ENCODE results near the gene PRKG1.

PRKG1 gene

GRCh38 chr10:52257692-52258075, 1183.4 kb downstream of the PRKG1 start:
- DNase-seq, result no peak

GRCh38 chr10:52258799-52259425, 1184.6 kb downstream of the PRKG1 start:
- no peak for DNase-seq

GRCh38 chr10:52259426-52259812, 1185.1 kb downstream of the PRKG1 start:
- no peak for DNase-seq

GRCh38 chr10:52261362-52261761, 1187.1 kb downstream of the PRKG1 start:
- no peak for DNase-seq

GRCh38 chr10:52265131-52265926, 1191.0 kb downstream of the PRKG1 start:
- DNase-seq, result no peak

GRCh38 chr10:52266858-52267257, 1192.6 kb downstream of the PRKG1 start:
- DNase-seq, result no peak

GRCh38 chr10:52268790-52269189, 1194.5 kb downstream of the PRKG1 start:
- DNase-seq, result no peak

- no peak for DNase-seq
Observed at GRCh38 chr10:52269233-52269632, 1194.9 kb downstream of the PRKG1 start.

GRCh38 chr10:52276163-52276562, 1201.9 kb downstream of the PRKG1 start:
- no peak for DNase-seq

- no peak for DNase-seq
Observed at GRCh38 chr10:52276986-52277385, 1202.7 kb downstream of the PRKG1 start.

- DNase-seq, result no peak
Observed at GRCh38 chr10:52279546-52279945, 1205.3 kb downstream of the PRKG1 start.

GRCh38 chr10:52280051-52280450, 1205.8 kb downstream of the PRKG1 start:
- no peak for DNase-seq

- DNase-seq, result no peak
Observed at GRCh38 chr10:52283174-52283573, 1208.9 kb downstream of the PRKG1 start.

- no peak for DNase-seq
Observed at GRCh38 chr10:52284416-52285013, 1210.2 kb downstream of the PRKG1 start.

- no peak for DNase-seq
Observed at GRCh38 chr10:52287866-52288265, 1213.6 kb downstream of the PRKG1 start.

GRCh38 chr10:52297747-52298146, 1223.5 kb downstream of the PRKG1 start:
- DNase-seq, result no peak

GRCh38 chr10:52300599-52301277, 1226.5 kb downstream of the PRKG1 start:
- DNase-seq, result no peak

GRCh38 chr10:52308251-52309031, 1234.2 kb downstream of the PRKG1 start:
- DNase-seq, result peak in 1 of 2 donors; percentile 17

- DNase-seq, result no peak
Observed at GRCh38 chr10:52312942-52313255, 1238.6 kb downstream of the PRKG1 start.

GRCh38 chr10:52313256-52313932, 1239.1 kb downstream of the PRKG1 start:
- DNase-seq, result no peak

- DNase-seq, result no peak
Observed at GRCh38 chr10:52313933-52314821, 1239.9 kb downstream of the PRKG1 start, which contains the start of gene DKK1. Gene DKK1, plus strand, starts transcription at chr10:52314281. Its CDS starts 154 bp downstream, at chr10:52314435.
